Measurements from ENCODE around the gene TTLL11. TPM values are rescaled to one million over a fixed set of nuclear protein-coding genes. Genes with fewer than 3 reads are reported as not detected.

The TTLL11 gene
- total RNA-seq, 1 donor from 2014 or later: 4.0 TPM

GRCh38 chr9:121915304-121915625 lies 177.8 kb downstream of the TTLL11 start:
- Mint-ChIP-seq H3K4me1 (ENCODE audit: unreplicated experiment) (no peaks in the 10 kb centered on the region), H3K27me3 (ENCODE audit: unreplicated experiment) (peaks cover 3% of the 10 kb centered on the region), H3K4me3 (ENCODE audit: unreplicated experiment) (no peak overlapping the region), H3K36me3 (ENCODE audit: low read depth, unreplicated experiment) (no peaks in the 10 kb centered on the region), H3K9me3 (ENCODE audit: unreplicated experiment) (no peaks in the 10 kb centered on the region), H3K27ac (ENCODE audit: unreplicated experiment) (no peak overlapping the region)
- no peak for TF ChIP-seq CTCF (IDR thresholded peaks at IDR 0.05; ENCODE audit: unreplicated experiment)
- DNase-seq (ENCODE audit: low spot score): no peak

GRCh38 chr9:121914604-121915303 lies 178.4 kb downstream of the TTLL11 start:
- H3K27ac Mint-ChIP-seq (ENCODE audit: unreplicated experiment): no peak overlapping the region
- TF ChIP-seq CTCF (IDR thresholded peaks at IDR 0.05; ENCODE audit: unreplicated experiment): no peak
- H3K9me3 Mint-ChIP-seq (ENCODE audit: unreplicated experiment): no peaks in the 10 kb centered on the region
- H3K27me3 Mint-ChIP-seq (ENCODE audit: unreplicated experiment): peaks cover 3% of the 10 kb centered on the region
- H3K36me3 Mint-ChIP-seq (ENCODE audit: low read depth, unreplicated experiment): no peaks in the 10 kb centered on the region
- H3K4me1 Mint-ChIP-seq (ENCODE audit: unreplicated experiment): no peaks in the 10 kb centered on the region
- H3K4me3 Mint-ChIP-seq (ENCODE audit: unreplicated experiment): no peak overlapping the region
- no peak for DNase-seq (ENCODE audit: low spot score)

- Mint-ChIP-seq H3K27me3 (ENCODE audit: unreplicated experiment) (peaks cover 3% of the 10 kb centered on the region), H3K4me1 (ENCODE audit: unreplicated experiment) (no peaks in the 10 kb centered on the region), H3K36me3 (ENCODE audit: low read depth, unreplicated experiment) (no peaks in the 10 kb centered on the region), H3K9me3 (ENCODE audit: unreplicated experiment) (no peaks in the 10 kb centered on the region), H3K27ac (ENCODE audit: unreplicated experiment) (no peak overlapping the region), H3K4me3 (ENCODE audit: unreplicated experiment) (no peak overlapping the region)
- TF ChIP-seq CTCF (IDR thresholded peaks at IDR 0.05; ENCODE audit: unreplicated experiment): no peak
- no peak for DNase-seq (ENCODE audit: low spot score)
Observed at GRCh38 chr9:121914017-121914595, 179.0 kb downstream of the TTLL11 start.

- H3K27ac Mint-ChIP-seq (ENCODE audit: unreplicated experiment): no peak overlapping the region
- peaks cover 3% of the 10 kb centered on the region for H3K27me3 Mint-ChIP-seq (ENCODE audit: unreplicated experiment)
- no peaks in the 10 kb centered on the region for H3K9me3 Mint-ChIP-seq (ENCODE audit: unreplicated experiment)
- H3K36me3 Mint-ChIP-seq (ENCODE audit: low read depth, unreplicated experiment): no peaks in the 10 kb centered on the region
- DNase-seq (ENCODE audit: low spot score): no peak
- H3K4me1 Mint-ChIP-seq (ENCODE audit: unreplicated experiment): peaks cover 2% of the 10 kb centered on the region
- no peak for TF ChIP-seq CTCF (IDR thresholded peaks at IDR 0.05; ENCODE audit: unreplicated experiment)
- H3K4me3 Mint-ChIP-seq (ENCODE audit: unreplicated experiment): no peak overlapping the region
Observed at GRCh38 chr9:121912812-121913627, 180.1 kb downstream of the TTLL11 start.
